Tibial nerve (tissue), 4 donors: Measurements from ENCODE around the gene CABYR. TPM values are rescaled to one million over a fixed set of nuclear protein-coding genes. Genes with fewer than 3 reads are reported as not detected.
"Not testable (repeated sequence)": the region's sequence is repeated elsewhere in the genome, so short reads cannot be mapped to it uniquely, and the experiment has no call there.

Source experiments
- DNase-seq, 2 donors: peaks; one replicate each; pipeline ENCODE4 v3.0.0-alpha.2; 2019; ENCODE audit warnings: low spot score in 2 of 2
- H3K27ac ChIP-seq, 4 donors: fragments of 200-600 bp; sonication (generic) in 3 of 4; one replicate each; pipeline ENCODE4 v1.5.1; 2017 to 2019; ENCODE audit warnings: mild to moderate bottlenecking in 1 of 4
- H3K27me3 ChIP-seq, 2 donors: fragments of 200-600 bp; sonication (generic) in 1 of 2; one replicate each; pipeline versions ENCODE4 v1.5.1 to v1.6.0; 2017 to 2019
- H3K36me3 ChIP-seq, 3 donors: fragments of 200-600 bp; sonication (generic); one replicate each; pipeline ENCODE4 v1.5.1; 2018 to 2019
- H3K4me1 ChIP-seq, 4 donors: fragments of 200-600 bp; sonication (generic) in 3 of 4; one replicate each; pipeline ENCODE4 v1.5.1; 2017 to 2019
- H3K4me3 ChIP-seq, 4 donors: fragments of 200-600 bp; sonication (generic) in 3 of 4; one replicate each; pipeline ENCODE4 v1.5.1; 2017 to 2019; ENCODE audit warnings: mild to moderate bottlenecking in 1 of 4, moderate library complexity in 1 of 4
- H3K9me3 ChIP-seq, 4 donors: fragments of 200-600 bp; sonication (generic) in 3 of 4; one replicate each; pipeline ENCODE4 v1.5.1; 2017 to 2019
- CTCF ChIP-seq, 5 experiments: fragments of 200-600 bp in 3 of 5; fragments of 450-650 bp in 2 of 5; sonication (generic) in 3 of 5; IDR thresholded peaks; one replicate each; pipeline ENCODE4 v1.5.1; 2016 to 2019; ENCODE audit warnings: antibody characterized with exemption in 5 of 5, mild to moderate bottlenecking in 3 of 5, moderate library complexity in 2 of 5
- EP300 ChIP-seq, 2 donors: sonication (generic); formaldehyde crosslinking; IDR thresholded peaks; one replicate each; pipeline ENCODE4 v1.6.1; 2017; ENCODE audit warnings: antibody characterized with exemption in 2 of 2, mild to moderate bottlenecking in 1 of 2
- POLR2A ChIP-seq, 2 donors: fragments of 450-650 bp; IDR thresholded peaks; one replicate each; pipeline ENCODE4 v1.6.1; 2017; ENCODE audit warnings: antibody characterized with exemption in 2 of 2, mild to moderate bottlenecking in 2 of 2, moderate library complexity in 2 of 2
- WGBS, 2 donors: methylation state at CpG; one replicate each; pipeline ENCODE4 v1.1.5; 2018; 5-methylcytosine and 5-hydroxymethylcytosine counted together
- total RNA-seq, 4 donors: library from RNA; depleted of rRNA; stranded (reverse); fragments of >200 nt; gene quantifications; one replicate each; pipeline ENCODE4 v1.1.0, GENCODE V29; 2016

Gene CABYR
- total RNA-seq, 4 donors from 2014 or later, result 0.30 to 1.5 (median 0.81) TPM

GRCh38 chr18:24142376-24142775, 3.5 kb downstream of the CABYR start:
- H3K9me3 ChIP-seq, result no peaks in the 10 kb centered on the region
- peaks cover 0 to 16% (median 2%) of the 10 kb centered on the region in 4 donors for H3K4me1 ChIP-seq
- no peak for TF ChIP-seq CTCF (IDR thresholded peaks at IDR 0.05)
- no peak for TF ChIP-seq POLR2A (IDR thresholded peaks at IDR 0.05)
- no peak for TF ChIP-seq EP300 (IDR thresholded peaks at IDR 0.05)
- no peak overlapping the region for H3K4me3 ChIP-seq
- peaks cover 0 to 1% (median 0%) of the 10 kb centered on the region in 3 donors for H3K36me3 ChIP-seq
- H3K27me3 ChIP-seq, result no peaks in the 10 kb centered on the region
- no peak for DNase-seq
- H3K27ac ChIP-seq, result no peak overlapping the region

GRCh38 chr18:24149591-24149990, 10.7 kb downstream of the CABYR start:
- WGBS, 2 donors, result 93 to 98% methylated on average over 3 to 11 of the region's 28 CpGs
- not testable (repeated sequence) for H3K9me3 ChIP-seq, H3K27ac ChIP-seq, H3K27me3 ChIP-seq, DNase-seq, H3K4me1 ChIP-seq, H3K4me3 ChIP-seq
- H3K36me3 ChIP-seq, result peaks cover 0 to 37% (median 0%) of the 10 kb centered on the region in 3 donors

- no peak overlapping the region for H3K27ac ChIP-seq
- no peak for TF ChIP-seq EP300 (IDR thresholded peaks at IDR 0.05)
- TF ChIP-seq POLR2A (IDR thresholded peaks at IDR 0.05), result no peak
- TF ChIP-seq CTCF (IDR thresholded peaks at IDR 0.05), result no peak
- H3K36me3 ChIP-seq, result peaks cover 0 to 60% (median 0%) of the 10 kb centered on the region in 3 donors
- no peaks in the 10 kb centered on the region for H3K4me1 ChIP-seq
- 95% methylated on average over 3 of the region's 3 CpGs for WGBS, 2 donors
- no peak overlapping the region for H3K4me3 ChIP-seq
- no peak for DNase-seq
- no peaks in the 10 kb centered on the region for H3K9me3 ChIP-seq
- H3K27me3 ChIP-seq, result no peaks in the 10 kb centered on the region
Measured at GRCh38 chr18:24153397-24153796, 14.5 kb downstream of the CABYR start.

GRCh38 chr18:24157855-24158254, 19.0 kb downstream of the CABYR start:
- H3K36me3 ChIP-seq, result peaks cover 0 to 76% (median 0%) of the 10 kb centered on the region in 3 donors
- H3K4me3 ChIP-seq, result no peak overlapping the region
- TF ChIP-seq POLR2A (IDR thresholded peaks at IDR 0.05), result no peak
- TF ChIP-seq CTCF (IDR thresholded peaks at IDR 0.05), result no peak
- no peak for TF ChIP-seq EP300 (IDR thresholded peaks at IDR 0.05)
- H3K27ac ChIP-seq, result no peak overlapping the region
- DNase-seq, result no peak
- H3K4me1 ChIP-seq, result no peaks in the 10 kb centered on the region
- 80 to 82% methylated on average over 3 of the region's 3 CpGs for WGBS, 2 donors
- H3K27me3 ChIP-seq, result no peaks in the 10 kb centered on the region
- no peaks in the 10 kb centered on the region for H3K9me3 ChIP-seq

GRCh38 chr18:24160086-24160485, 21.2 kb downstream of the CABYR start:
- WGBS, 2 donors, result 95 to 99% methylated on average over 5 of the region's 5 CpGs
- peaks cover 0 to 97% (median 0%) of the 10 kb centered on the region in 3 donors for H3K36me3 ChIP-seq
- no peaks in the 10 kb centered on the region for H3K4me1 ChIP-seq
- H3K4me3 ChIP-seq, result no peak overlapping the region
- no peak overlapping the region for H3K27ac ChIP-seq
- no peaks in the 10 kb centered on the region for H3K27me3 ChIP-seq
- H3K9me3 ChIP-seq, result no peaks in the 10 kb centered on the region
- no peak for TF ChIP-seq CTCF (IDR thresholded peaks at IDR 0.05)
- no peak for TF ChIP-seq POLR2A (IDR thresholded peaks at IDR 0.05)
- TF ChIP-seq EP300 (IDR thresholded peaks at IDR 0.05), result no peak
- DNase-seq, result no peak

- H3K36me3 ChIP-seq, result peaks cover 0 to 97% (median 0%) of the 10 kb centered on the region in 3 donors
- no peak for TF ChIP-seq CTCF (IDR thresholded peaks at IDR 0.05)
- TF ChIP-seq POLR2A (IDR thresholded peaks at IDR 0.05), result no peak
- TF ChIP-seq EP300 (IDR thresholded peaks at IDR 0.05), result no peak
- DNase-seq, result no peak
- H3K27me3 ChIP-seq, result no peaks in the 10 kb centered on the region
- H3K4me3 ChIP-seq, result no peak overlapping the region
- WGBS, 2 donors, result 90 to 93% methylated on average over 2 of the region's 2 CpGs
- H3K27ac ChIP-seq, result no peak overlapping the region
- no peaks in the 10 kb centered on the region for H3K4me1 ChIP-seq
- no peaks in the 10 kb centered on the region for H3K9me3 ChIP-seq
Measured at GRCh38 chr18:24161304-24161703, 22.4 kb downstream of the CABYR start.
